ENCODE results near the gene PDZD2. TPM values are rescaled to one million over a fixed set of nuclear protein-coding genes. Genes with fewer than 3 reads are reported as not detected.

PDZD2 gene
- total and polyA plus RNA-seq, 2 experiments from 2014 or later, result 8.3 to 16.9 TPM

DNA sequence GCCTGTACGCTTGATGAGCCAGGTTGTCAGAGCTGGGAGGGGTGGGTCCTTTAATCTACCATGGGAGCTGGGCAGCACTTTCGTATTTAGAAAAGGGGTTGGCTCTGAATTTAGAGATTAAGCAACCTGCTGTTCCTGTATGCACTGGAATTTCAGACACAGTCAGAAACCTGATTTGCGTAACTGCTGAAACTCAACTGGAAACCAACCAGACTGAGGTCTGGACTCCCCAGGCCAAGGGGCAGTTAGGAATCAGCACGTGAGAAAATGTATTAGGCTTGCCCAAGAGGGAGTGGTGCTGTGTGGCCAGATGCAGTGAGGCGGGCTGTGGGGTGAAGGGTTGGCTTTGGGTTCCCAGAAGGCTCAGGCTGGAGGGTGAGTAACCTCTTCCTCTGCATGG lies 300.2 kb downstream of the PDZD2 start (continued):
- TF ChIP-seq, protein P1, sequence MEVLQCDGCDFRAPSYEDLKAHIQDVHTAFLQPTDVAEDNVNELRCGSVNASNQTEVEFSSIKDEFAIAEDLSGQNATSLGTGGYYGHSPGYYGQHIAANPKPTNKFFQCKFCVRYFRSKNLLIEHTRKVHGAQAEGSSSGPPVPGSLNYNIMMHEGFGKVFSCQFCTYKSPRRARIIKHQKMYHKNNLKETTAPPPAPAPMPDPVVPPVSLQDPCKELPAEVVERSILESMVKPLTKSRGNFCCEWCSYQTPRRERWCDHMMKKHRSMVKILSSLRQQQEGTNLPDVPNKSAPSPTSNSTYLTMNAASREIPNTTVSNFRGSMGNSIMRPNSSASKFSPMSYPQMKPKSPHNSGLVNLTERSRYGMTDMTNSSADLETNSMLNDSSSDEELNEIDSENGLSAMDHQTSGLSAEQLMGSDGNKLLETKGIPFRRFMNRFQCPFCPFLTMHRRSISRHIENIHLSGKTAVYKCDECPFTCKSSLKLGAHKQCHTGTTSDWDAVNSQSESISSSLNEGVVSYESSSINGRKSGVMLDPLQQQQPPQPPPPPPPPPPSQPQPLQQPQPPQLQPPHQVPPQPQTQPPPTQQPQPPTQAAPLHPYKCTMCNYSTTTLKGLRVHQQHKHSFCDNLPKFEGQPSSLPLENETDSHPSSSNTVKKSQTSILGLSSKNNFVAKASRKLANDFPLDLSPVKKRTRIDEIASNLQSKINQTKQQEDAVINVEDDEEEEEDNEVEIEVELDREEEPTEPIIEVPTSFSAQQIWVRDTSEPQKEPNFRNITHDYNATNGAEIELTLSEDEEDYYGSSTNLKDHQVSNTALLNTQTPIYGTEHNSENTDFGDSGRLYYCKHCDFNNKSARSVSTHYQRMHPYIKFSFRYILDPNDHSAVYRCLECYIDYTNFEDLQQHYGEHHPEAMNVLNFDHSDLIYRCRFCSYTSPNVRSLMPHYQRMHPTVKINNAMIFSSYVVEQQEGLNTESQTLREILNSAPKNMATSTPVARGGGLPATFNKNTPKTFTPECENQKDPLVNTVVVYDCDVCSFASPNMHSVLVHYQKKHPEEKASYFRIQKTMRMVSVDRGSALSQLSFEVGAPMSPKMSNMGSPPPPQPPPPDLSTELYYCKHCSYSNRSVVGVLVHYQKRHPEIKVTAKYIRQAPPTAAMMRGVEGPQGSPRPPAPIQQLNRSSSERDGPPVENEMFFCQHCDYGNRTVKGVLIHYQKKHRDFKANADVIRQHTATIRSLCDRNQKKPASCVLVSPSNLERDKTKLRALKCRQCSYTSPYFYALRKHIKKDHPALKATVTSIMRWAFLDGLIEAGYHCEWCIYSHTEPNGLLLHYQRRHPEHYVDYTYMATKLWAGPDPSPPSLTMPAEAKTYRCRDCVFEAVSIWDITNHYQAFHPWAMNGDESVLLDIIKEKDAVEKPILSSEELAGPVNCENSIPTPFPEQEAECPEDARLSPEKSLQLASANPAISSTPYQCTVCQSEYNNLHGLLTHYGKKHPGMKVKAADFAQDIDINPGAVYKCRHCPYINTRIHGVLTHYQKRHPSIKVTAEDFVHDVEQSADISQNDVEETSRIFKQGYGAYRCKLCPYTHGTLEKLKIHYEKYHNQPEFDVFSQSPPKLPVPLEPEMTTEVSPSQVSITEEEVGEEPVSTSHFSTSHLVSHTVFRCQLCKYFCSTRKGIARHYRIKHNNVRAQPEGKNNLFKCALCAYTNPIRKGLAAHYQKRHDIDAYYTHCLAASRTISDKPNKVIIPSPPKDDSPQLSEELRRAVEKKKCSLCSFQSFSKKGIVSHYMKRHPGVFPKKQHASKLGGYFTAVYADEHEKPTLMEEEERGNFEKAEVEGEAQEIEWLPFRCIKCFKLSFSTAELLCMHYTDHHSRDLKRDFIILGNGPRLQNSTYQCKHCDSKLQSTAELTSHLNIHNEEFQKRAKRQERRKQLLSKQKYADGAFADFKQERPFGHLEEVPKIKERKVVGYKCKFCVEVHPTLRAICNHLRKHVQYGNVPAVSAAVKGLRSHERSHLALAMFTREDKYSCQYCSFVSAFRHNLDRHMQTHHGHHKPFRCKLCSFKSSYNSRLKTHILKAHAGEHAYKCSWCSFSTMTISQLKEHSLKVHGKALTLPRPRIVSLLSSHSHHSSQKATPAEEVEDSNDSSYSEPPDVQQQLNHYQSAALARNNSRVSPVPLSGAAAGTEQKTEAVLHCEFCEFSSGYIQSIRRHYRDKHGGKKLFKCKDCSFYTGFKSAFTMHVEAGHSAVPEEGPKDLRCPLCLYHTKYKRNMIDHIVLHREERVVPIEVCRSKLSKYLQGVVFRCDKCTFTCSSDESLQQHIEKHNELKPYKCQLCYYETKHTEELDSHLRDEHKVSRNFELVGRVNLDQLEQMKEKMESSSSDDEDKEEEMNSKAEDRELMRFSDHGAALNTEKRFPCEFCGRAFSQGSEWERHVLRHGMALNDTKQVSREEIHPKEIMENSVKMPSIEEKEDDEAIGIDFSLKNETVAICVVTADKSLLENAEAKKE (CRISPR knock-in tag; IDR thresholded peaks at IDR 0.05), result no peak
- TF ChIP-seq CREB1 (CRISPR knock-in tag; IDR thresholded peaks at IDR 0.05; ENCODE audit: low read depth) (no peak), POLR2AphosphoS5 (IDR thresholded peaks at IDR 0.05; ENCODE audit: low read depth) (no peak)

DNA sequence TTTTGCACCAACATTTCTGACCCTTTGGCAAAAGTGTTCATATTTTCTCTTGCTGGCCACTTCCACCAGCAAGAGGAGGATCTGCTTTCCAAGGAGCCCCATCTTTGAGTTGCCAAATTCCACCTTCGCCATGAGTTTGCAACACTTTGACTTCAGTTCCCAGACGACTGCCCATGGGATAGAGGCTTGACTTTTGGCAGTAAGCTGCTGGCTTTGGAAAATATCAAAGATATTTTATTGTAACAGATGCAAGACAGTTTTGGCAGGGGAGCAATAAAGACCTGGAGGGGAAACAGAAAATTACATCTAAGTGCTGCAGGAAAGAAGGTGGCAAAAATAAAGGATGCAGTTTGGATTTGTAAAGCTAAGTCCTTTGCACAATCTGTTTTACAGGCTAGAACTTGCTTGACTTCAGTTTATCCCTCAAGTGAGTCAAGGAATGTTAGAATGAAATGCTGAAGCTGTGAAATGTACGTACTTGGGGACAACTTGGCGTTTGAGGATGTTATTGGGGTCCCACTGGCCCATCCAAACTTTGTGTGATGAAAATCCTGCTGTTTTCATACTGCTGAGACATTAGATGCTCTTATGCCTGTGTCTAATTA lies 302.3 kb downstream of the PDZD2 start:
- Histone ChIP-seq H3K27ac (ENCODE audit: low read depth) (no peak overlapping the region), H4K20me1 (replicated peaks; ENCODE audit: insufficient read depth) (no peaks in the 10 kb centered on the region), H3K79me2 (replicated peaks; ENCODE audit: insufficient read depth) (no peaks in the 10 kb centered on the region), H2AFZ (no peak overlapping the region), H3F3A (replicated peaks; ENCODE audit: low read depth) (no peaks in the 10 kb centered on the region), H3K9me2 (ENCODE audit: insufficient read depth) (peaks cover 28% of the 10 kb centered on the region; the same call in 1 of the 2 replicates), H3K4me3 (no peak overlapping the region), H3K4me1 (ENCODE audit: insufficient read depth) (no peaks in the 10 kb centered on the region), H3K27me3 (ENCODE audit: insufficient read depth) (no peaks in the 10 kb centered on the region), H3K36me3 (ENCODE audit: insufficient read depth) (no peaks in the 10 kb centered on the region), H3K4me2 (no peak overlapping the region)
- Mint-ChIP-seq H3K36me3 (ENCODE audit: low read depth) (peaks cover 2% of the 10 kb centered on the region; the same call in 1 of the 3 replicates), H3K27ac (no peak overlapping the region), H3K9me3 (no peaks in the 10 kb centered on the region), H3K27me3 (ENCODE audit: insufficient read depth, low read depth, poor library complexity) (peaks cover 4% of the 10 kb centered on the region), H3K4me3 (no peak overlapping the region), H3K4me1 (no peaks in the 10 kb centered on the region)
- ATAC-seq (no peak), DNase-seq (ENCODE audit: low spot score) (no peak)
- TF ChIP-seq EZH2phosphoT487 (IDR thresholded peaks at IDR 0.05; ENCODE audit: unreplicated experiment), result no peak

All from GM23338 (cell line).